ENCODE data around the gene AHSG. TPM values are rescaled to one million over a fixed set of nuclear protein-coding genes. Genes with fewer than 3 reads are reported as not detected.

Gene AHSG
- total RNA-seq, 2 donors from 2014 or later = 0.14 TPM; not detected in 1

GRCh38 chr3:186669378-186670084 is 56.7 kb downstream of the AHSG start:
- H3K4me1 Mint-ChIP-seq (ENCODE audit: low read depth) = peaks cover 19% of the 10 kb centered on the region
- H3K27ac Mint-ChIP-seq = peak overlapping the region; percentile 30
- no peaks in the 10 kb centered on the region for H3K36me3 Mint-ChIP-seq (ENCODE audit: insufficient read depth in 2 of 2)
- H3K4me3 Mint-ChIP-seq = peak overlapping the region; percentile 7 to 43
- peaks cover 35% of the 10 kb centered on the region for H3K27me3 Mint-ChIP-seq (ENCODE audit: low read depth)
- peak; percentile 5 to 31 for DNase-seq
- ATAC-seq (replicated peaks in 1 of 2) = peak; percentile 58 to 82
- no peaks in the 10 kb centered on the region for H3K9me3 Mint-ChIP-seq

- no peaks in the 10 kb centered on the region for H3K36me3 Mint-ChIP-seq (ENCODE audit: insufficient read depth in 2 of 2)
- H3K9me3 Mint-ChIP-seq = no peaks in the 10 kb centered on the region
- no peak overlapping the region for H3K27ac Mint-ChIP-seq
- no peak for DNase-seq
- peaks cover 19% of the 10 kb centered on the region for H3K4me1 Mint-ChIP-seq (ENCODE audit: low read depth)
- H3K4me3 Mint-ChIP-seq = no peak overlapping the region
- H3K27me3 Mint-ChIP-seq (ENCODE audit: low read depth) = peaks cover 40% of the 10 kb centered on the region
- ATAC-seq (replicated peaks in 1 of 2) = peak in 1 of 2 donors; percentile 23
These were observed 57.3 kb downstream of the AHSG start for GRCh38 chr3:186670155-186670554.

Other genes with a start within 250 kb of the AHSG start
- 1 to 10 TPM; 7.0 to 7.1 TPM for gene CRYGS, start 68.7 kb upstream of the AHSG start, total RNA-seq
- gene TBCCD1, start 45.7 kb upstream of the AHSG start, total RNA-seq = 10 to 100 TPM; 13.6 to 16.2 TPM
- 10 to 100 TPM; 29.7 to 34.2 TPM for gene DNAJB11, start 42.3 kb upstream of the AHSG start, total RNA-seq
- not detected for gene FETUB, start 27.3 kb downstream of the AHSG start, total RNA-seq
- gene HRG, start 53.0 kb downstream of the AHSG start, total RNA-seq = not detected
- not detected for gene KNG1, start 104.3 kb downstream of the AHSG start, total RNA-seq
- gene EIF4A2, start 170.5 kb downstream of the AHSG start, total RNA-seq = 100 to 1,000 TPM; 353 to 492 TPM
- 100 to 1,000 TPM; 112 to 141 TPM for gene RFC4, start 193.4 kb downstream of the AHSG start, total RNA-seq
- gene ADIPOQ, start 229.7 kb downstream of the AHSG start, total RNA-seq = under 1 TPM in 1 of 2 donors, not detected in 1; 0.05 TPM

All from activated T-cell treated with anti-CD3 and anti-CD28 coated beads, Interleukin-2, amount 50 U/mL, for 72 hours (primary cell).